HEK293T (cell line): ENCODE results near the gene LEPR.
"Not testable (repeated sequence)": the region's sequence is repeated elsewhere in the genome, so short reads cannot be mapped to it uniquely, and the experiment has no call there.

Experiments used
- NFRKB ChIP-seq: fragments of 450-650 bp; IDR thresholded peaks from 2 replicates; pipeline ENCODE4 v1.6.1; 2016; ENCODE audit warnings: mild to moderate bottlenecking, moderate library complexity
- PKNOX1 ChIP-seq: fragments of 450-650 bp; IDR thresholded peaks from 2 replicates; pipeline ENCODE4 v1.6.1; 2016

DNA sequence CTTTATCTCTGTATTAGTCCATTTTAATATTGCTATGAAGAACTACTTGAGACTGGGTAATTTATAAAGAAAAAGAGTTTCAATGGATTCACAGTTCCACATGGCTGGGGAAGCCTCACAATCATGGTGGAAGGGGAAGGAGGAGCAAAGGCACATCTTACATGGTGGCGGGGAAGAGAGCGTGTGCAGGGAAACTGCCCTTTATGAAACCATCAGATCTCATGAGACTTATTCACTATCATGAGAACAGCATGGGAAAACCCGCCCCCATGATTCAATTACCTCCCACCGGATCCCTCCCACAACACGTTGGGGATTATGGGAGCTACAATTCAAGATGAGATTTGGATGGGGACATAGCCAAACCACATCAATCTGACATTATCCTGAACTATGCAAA is 36.0 kb upstream of the LEPR start:
- not testable (repeated sequence) for TF ChIP-seq NFRKB, PKNOX1
